OCI-LY3 (cell line): Measurements from ENCODE around the gene ERI3.

ENCODE experiments used
- EZH2phosphoT487 ChIP-seq: fragments of 200-600 bp; shearing (Covaris generic); IDR thresholded peaks from 2 replicates; pipeline ENCODE4 v1.6.1; 2018; ENCODE audit warnings: antibody characterized with exemption, mixed run types, low read depth
- TF ChIP-seq, protein P1 (sequence below): fragments of 200-600, 300-600 bp; sonication (generic); IDR thresholded peaks from 2 replicates; pipeline ENCODE4 v1.5.1; 2014; ENCODE audit warnings: antibody characterized with exemption, low read length, low read depth

DNA sequence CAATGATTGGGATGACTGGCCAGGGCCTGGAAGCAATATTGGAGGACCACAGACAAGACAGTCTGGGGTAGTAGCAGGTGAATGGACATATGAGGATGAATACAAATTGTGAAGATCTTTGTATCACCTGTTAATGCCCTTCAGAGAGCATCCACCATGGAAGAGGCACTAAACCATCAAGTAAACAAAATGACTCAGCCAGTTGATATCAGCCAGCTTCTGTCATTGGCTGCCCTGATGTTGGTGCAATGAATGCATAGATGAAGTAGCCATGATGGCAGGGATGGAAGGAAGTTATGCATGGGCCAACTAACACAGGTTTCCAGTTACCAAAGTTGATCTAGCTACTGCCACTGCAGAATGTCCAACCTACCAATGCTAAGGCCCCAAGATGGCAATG, 16.1 kb upstream of the ERI3 start:
- TF ChIP-seq, protein P1, sequence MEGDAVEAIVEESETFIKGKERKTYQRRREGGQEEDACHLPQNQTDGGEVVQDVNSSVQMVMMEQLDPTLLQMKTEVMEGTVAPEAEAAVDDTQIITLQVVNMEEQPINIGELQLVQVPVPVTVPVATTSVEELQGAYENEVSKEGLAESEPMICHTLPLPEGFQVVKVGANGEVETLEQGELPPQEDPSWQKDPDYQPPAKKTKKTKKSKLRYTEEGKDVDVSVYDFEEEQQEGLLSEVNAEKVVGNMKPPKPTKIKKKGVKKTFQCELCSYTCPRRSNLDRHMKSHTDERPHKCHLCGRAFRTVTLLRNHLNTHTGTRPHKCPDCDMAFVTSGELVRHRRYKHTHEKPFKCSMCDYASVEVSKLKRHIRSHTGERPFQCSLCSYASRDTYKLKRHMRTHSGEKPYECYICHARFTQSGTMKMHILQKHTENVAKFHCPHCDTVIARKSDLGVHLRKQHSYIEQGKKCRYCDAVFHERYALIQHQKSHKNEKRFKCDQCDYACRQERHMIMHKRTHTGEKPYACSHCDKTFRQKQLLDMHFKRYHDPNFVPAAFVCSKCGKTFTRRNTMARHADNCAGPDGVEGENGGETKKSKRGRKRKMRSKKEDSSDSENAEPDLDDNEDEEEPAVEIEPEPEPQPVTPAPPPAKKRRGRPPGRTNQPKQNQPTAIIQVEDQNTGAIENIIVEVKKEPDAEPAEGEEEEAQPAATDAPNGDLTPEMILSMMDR, result no peak
- no peak for TF ChIP-seq EZH2phosphoT487
